Ishikawa (cell line): ENCODE measurements around the gene PRKCZ.

ENCODE experiments used
- CEBPB ChIP-seq: IDR thresholded peaks from 2 replicates; pipeline ENCODE4 v1.6.1; 2012
- CREB1 ChIP-seq: IDR thresholded peaks from 2 replicates; pipeline ENCODE4 v1.6.1; 2012; ENCODE audit warnings: low read depth
- EGR1 ChIP-seq: IDR thresholded peaks from 2 replicates; pipeline ENCODE4 v1.6.1; 2012
- EP300 ChIP-seq: IDR thresholded peaks from 2 replicates; pipeline ENCODE4 v1.6.1; 2012; ENCODE audit warnings: borderline replicate concordance
- FOXM1 ChIP-seq: IDR thresholded peaks from 2 replicates; pipeline ENCODE4 v1.6.1; 2012; ENCODE audit warnings: low read depth, borderline replicate concordance
- NFIC ChIP-seq: IDR thresholded peaks from 2 replicates; pipeline ENCODE4 v1.6.1; 2012
- RAD21 ChIP-seq: IDR thresholded peaks from 2 replicates; pipeline ENCODE4 v1.6.1; 2012; ENCODE audit warnings: low read depth
- REST ChIP-seq: IDR thresholded peaks from 2 replicates; pipeline ENCODE4 v1.6.1; 2012; ENCODE audit warnings: low read depth, mild to moderate bottlenecking
- TAF1 ChIP-seq: IDR thresholded peaks from 2 replicates; pipeline ENCODE4 v1.6.1; 2012; ENCODE audit warnings: low read depth, mild to moderate bottlenecking
- TCF12 ChIP-seq: IDR thresholded peaks from 2 replicates; pipeline ENCODE4 v1.6.1; 2012; ENCODE audit warnings: low read depth
- TEAD4 ChIP-seq: IDR thresholded peaks from 2 replicates; pipeline ENCODE4 v1.6.1; 2012
- USF1 ChIP-seq: IDR thresholded peaks from 2 replicates; pipeline ENCODE4 v1.6.1; 2012
- YY1 ChIP-seq: IDR thresholded peaks from 2 replicates; pipeline ENCODE4 v1.6.1; 2012; ENCODE audit warnings: low read depth
- ZBTB7A ChIP-seq: IDR thresholded peaks from 2 replicates; pipeline ENCODE4 v1.6.1; 2012; ENCODE audit warnings: low read depth
- TF ChIP-seq, protein P1 (sequence below): IDR thresholded peaks from 2 replicates; pipeline ENCODE4 v1.6.1; 2012

The PRKCZ gene

GRCh38 chr1:2230781-2231531 lies 180.7 kb downstream of the PRKCZ start:
- TF ChIP-seq TCF12 (no peak), FOXM1 (no peak), ZBTB7A (no peak), EP300 (no peak), TEAD4 (no peak), YY1 (no peak)

- TF ChIP-seq EGR1 (no peak), RAD21 (no peak), NFIC (no peak), TAF1 (no peak), CREB1 (no peak), ZBTB7A (no peak), FOXM1 (no peak), YY1 (no peak), CEBPB (no peak), TEAD4 (no peak), USF1 (no peak)
- TF ChIP-seq, protein P1, sequence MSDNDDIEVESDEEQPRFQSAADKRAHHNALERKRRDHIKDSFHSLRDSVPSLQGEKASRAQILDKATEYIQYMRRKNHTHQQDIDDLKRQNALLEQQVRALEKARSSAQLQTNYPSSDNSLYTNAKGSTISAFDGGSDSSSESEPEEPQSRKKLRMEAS: no peak
Measured at GRCh38 chr1:2231532-2232254, 181.5 kb downstream of the PRKCZ start.

- no peak for TF ChIP-seq TEAD4
- no peak for TF ChIP-seq EP300
- no peak for TF ChIP-seq TAF1
- no peak for TF ChIP-seq RAD21
- no peak for TF ChIP-seq ZBTB7A
- no peak for TF ChIP-seq EGR1
- TF ChIP-seq FOXM1: no peak
- TF ChIP-seq REST: no peak
- TF ChIP-seq CEBPB: no peak
- TF ChIP-seq USF1: no peak
Measured at GRCh38 chr1:2232255-2232915, 182.2 kb downstream of the PRKCZ start.

DNA sequence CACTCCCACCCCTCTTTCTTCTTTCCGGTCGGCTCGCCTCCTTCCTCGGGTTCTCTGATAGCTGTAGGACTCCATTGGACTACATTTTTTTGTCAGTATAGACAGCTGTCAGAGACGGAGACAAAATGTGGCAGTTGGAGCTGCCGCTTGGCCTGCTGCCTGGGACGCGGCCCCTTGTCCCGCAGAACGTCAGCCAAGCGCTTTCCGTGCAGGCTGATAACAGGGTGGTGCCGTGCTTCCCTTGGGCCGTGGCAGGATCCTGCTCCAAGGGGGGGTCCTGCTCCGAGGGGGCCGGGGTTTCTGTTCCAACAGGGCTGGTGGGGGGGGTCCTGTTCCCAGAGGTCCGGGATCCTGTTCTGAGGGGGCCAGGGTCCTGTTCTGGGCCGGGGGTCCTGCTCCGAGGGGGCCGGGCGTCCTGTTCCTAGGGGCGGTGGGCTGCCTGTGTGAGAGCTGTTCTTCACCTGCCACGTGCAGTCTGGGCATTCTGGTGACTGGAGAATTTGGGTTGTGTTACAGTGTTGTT lies 182.8 kb downstream of the PRKCZ start:
- TF ChIP-seq USF1 (no peak), TEAD4 (no peak), TCF12 (no peak), RAD21 (no peak)
- TF ChIP-seq, protein P1: no peak

DNA sequence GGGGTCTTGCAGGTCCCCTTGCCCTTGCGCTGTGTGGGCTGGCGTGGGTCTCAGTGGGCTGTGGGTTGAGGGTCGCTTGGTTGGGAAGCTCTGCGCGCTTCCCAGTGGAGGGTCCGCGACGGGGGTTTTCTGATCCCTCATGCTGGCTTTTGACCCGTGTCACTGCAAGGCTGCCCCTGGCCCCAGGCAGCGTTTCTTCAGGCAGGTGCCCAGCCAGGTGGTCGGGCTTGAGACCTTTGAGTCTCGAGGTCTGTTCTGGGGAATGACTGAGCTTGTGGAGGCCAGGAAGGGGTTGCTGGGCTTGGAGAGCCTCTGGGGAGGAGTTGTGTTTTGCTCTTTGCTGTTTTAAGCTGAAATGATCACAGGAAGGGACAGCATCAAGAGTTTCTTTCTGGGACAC lies 183.3 kb downstream of the PRKCZ start:
- no peak for TF ChIP-seq ZBTB7A
- TF ChIP-seq RAD21: no peak
- TF ChIP-seq TCF12: no peak
- TF ChIP-seq CEBPB: no peak
- TF ChIP-seq NFIC: no peak
- TF ChIP-seq USF1: no peak
- no peak for TF ChIP-seq FOXM1
- TF ChIP-seq TEAD4: no peak
- no peak for TF ChIP-seq YY1
- no peak for TF ChIP-seq REST
- TF ChIP-seq EP300: no peak
- TF ChIP-seq CREB1: no peak
- TF ChIP-seq TAF1: no peak
